Stimulated activated effector memory CD8-positive, alpha-beta T cell treated with anti-CD3 and anti-CD28 coated beads, Interleukin-12 subunit alpha, Interleukin-12 subunit beta, amount 100 ng/mL, for 72 hours (primary cell): ENCODE results near the gene TBX10.

ENCODE experiments used
- ATAC-seq: fragments of 150-1000 bp; cut with Tn5 transposase; 2 replicates; pipeline ENCODE4 v1.10.0; 2021
- DNase-seq, 2 donors: peaks; one replicate each; pipeline ENCODE4 v3.0.0; 2021 to 2022; ENCODE audit warnings: low spot score in 2 of 2
- H3K27ac Mint-ChIP-seq: one replicate; pipeline ENCODE4 v1.8.0; 2022; ENCODE audit warnings: mild to moderate bottlenecking, mixed read lengths
- H3K36me3 Mint-ChIP-seq: one replicate; pipeline ENCODE4 v1.8.0; 2022; ENCODE audit warnings: mild to moderate bottlenecking, mixed read lengths
- H3K4me1 Mint-ChIP-seq: one replicate; pipeline ENCODE4 v1.8.0; 2022; ENCODE audit warnings: mixed read lengths
- H3K4me3 Mint-ChIP-seq: one replicate; pipeline ENCODE4 v1.8.0; 2022; ENCODE audit warnings: mild to moderate bottlenecking, mixed read lengths
- H3K9me3 Mint-ChIP-seq: one replicate; pipeline ENCODE4 v1.8.0; 2022; ENCODE audit warnings: mixed read lengths

The TBX10 gene

GRCh38 chr11:67654225-67654624, 14.7 kb upstream of the TBX10 start:
- Mint-ChIP-seq H3K4me3 (no peak overlapping the region), H3K27ac (no peak overlapping the region), H3K4me1 (peaks cover 32% of the 10 kb centered on the region), H3K9me3 (no peaks in the 10 kb centered on the region), H3K36me3 (no peaks in the 10 kb centered on the region)
- DNase-seq (no peak), ATAC-seq (no peak)

DNA sequence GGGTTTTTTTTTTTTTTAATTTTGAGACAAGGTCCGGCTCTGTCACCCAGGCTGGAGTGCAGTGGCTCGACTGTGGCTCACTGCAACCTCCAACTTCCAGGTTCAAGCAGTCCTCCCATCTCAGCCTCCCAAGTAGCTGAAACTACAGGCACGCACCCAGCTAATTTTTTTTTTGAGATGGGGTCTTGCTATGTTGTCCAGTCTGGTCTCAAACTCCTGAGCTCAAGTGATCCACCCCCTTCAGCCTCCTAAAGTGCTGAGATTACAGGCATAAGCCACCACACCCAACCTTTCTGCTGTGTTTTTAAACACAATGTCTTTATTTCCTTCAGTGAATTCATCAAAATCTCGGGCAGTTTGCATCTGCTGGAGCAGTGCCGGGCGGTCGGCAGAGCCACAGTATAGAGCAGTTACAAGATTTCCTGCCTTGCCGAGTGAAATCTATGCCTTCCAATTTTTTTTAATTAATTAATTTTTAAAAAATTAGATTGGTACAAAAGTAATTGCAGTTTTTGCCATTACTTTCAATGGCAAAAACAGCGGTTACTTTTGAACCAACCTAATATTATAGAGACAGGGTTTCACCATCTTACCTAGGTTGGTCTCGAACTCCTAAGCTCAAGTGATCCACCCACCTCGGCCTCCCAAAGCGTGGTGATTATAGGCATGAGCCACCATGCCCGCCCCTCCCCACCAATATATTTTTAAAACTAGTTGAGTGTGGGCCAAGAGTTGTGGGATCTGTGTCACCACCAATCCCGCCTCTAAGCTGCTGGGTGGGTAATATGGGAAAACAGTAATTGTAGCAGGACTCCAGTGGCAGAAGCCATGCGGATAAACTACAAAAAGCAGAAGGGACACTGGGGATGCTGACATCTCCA, 13.6 kb upstream of the TBX10 start:
- DNase-seq (no peak), ATAC-seq (no peak)
- no peak overlapping the region for H3K4me3 Mint-ChIP-seq
- no peaks in the 10 kb centered on the region for H3K36me3 Mint-ChIP-seq
- H3K27ac Mint-ChIP-seq: no peak overlapping the region
- H3K9me3 Mint-ChIP-seq: no peaks in the 10 kb centered on the region
- peaks cover 31% of the 10 kb centered on the region for H3K4me1 Mint-ChIP-seq

DNA sequence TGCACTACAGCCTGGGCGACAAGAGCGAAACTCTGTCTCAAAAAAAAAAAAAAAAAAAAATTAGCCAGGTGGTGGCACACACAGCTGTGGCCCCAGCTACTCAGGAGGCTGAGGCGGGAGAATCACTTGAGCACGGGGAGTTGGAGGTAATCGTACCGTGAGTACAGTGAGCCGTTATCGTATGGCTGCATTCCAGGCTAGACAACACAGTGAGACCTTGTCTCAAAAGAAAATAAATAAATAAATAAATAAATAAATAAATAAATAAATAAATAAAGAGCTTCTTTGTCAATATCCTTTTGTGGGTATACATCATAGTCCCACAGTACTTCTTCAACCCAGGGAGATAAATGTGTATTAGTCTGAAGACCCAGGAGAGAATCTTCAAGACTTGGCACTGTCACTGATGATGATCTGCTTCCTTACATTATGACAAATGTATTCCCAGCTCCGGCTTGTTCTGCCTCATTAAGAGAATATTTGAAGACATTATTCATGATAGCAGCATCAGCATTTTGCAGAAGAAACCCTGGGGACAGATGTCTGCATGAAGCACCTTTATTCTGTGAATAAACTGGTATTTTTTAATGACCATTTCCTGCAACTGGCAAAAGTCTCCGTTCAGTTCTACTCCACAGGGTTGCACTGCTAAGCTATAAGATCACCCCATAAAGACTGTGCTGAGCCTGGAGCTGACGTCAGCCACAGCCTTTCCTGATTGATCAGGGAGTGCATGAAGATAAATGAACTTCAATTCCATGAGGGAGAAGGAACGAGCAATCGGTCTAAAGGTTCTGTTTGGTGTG, 12.6 kb upstream of the TBX10 start:
- H3K27ac Mint-ChIP-seq: peak overlapping the region; percentile 94

GRCh38 chr11:67649634-67650510, 10.3 kb upstream of the TBX10 start:
- Mint-ChIP-seq H3K4me3 (peak overlapping the region; percentile 82), H3K27ac (peak overlapping the region; percentile 94), H3K9me3 (no peaks in the 10 kb centered on the region), H3K4me1 (peaks cover 46% of the 10 kb centered on the region), H3K36me3 (peaks cover 7% of the 10 kb centered on the region)
- peak; percentile 14 for ATAC-seq
- DNase-seq: peak in 1 of 2 donors; percentile 59

More for the DNA sequence above, 12.6 kb upstream of the TBX10 start:
- no peaks in the 10 kb centered on the region for H3K9me3 Mint-ChIP-seq
- peaks cover 39% of the 10 kb centered on the region for H3K4me1 Mint-ChIP-seq
- H3K36me3 Mint-ChIP-seq: no peaks in the 10 kb centered on the region
- ATAC-seq (no peak), DNase-seq (no peak)
- no peak overlapping the region for H3K4me3 Mint-ChIP-seq

- Mint-ChIP-seq H3K36me3 (peaks cover 7% of the 10 kb centered on the region), H3K4me1 (peaks cover 46% of the 10 kb centered on the region), H3K4me3 (no peak overlapping the region), H3K9me3 (no peaks in the 10 kb centered on the region), H3K27ac (peak overlapping the region; percentile 29)
- no peak for DNase-seq
- ATAC-seq: no peak
Observed at GRCh38 chr11:67648796-67649613, 9.4 kb upstream of the TBX10 start.

- H3K4me1 Mint-ChIP-seq: peaks cover 46% of the 10 kb centered on the region
- DNase-seq (no peak), ATAC-seq (peak; percentile 80)
- H3K4me3 Mint-ChIP-seq: no peak overlapping the region
- H3K27ac Mint-ChIP-seq: peak overlapping the region; percentile 29
- peaks cover 7% of the 10 kb centered on the region for H3K36me3 Mint-ChIP-seq
- H3K9me3 Mint-ChIP-seq: no peaks in the 10 kb centered on the region
Observed at GRCh38 chr11:67648140-67648795, 8.7 kb upstream of the TBX10 start.

GRCh38 chr11:67647471-67647870, 7.9 kb upstream of the TBX10 start:
- peaks cover 7% of the 10 kb centered on the region for H3K36me3 Mint-ChIP-seq
- H3K4me1 Mint-ChIP-seq: peaks cover 46% of the 10 kb centered on the region
- DNase-seq (no peak), ATAC-seq (no peak)
- H3K27ac Mint-ChIP-seq: no peak overlapping the region
- H3K4me3 Mint-ChIP-seq: no peak overlapping the region
- no peaks in the 10 kb centered on the region for H3K9me3 Mint-ChIP-seq

- H3K27ac Mint-ChIP-seq: peak overlapping the region; percentile 79
- H3K4me1 Mint-ChIP-seq: peaks cover 46% of the 10 kb centered on the region
- no peaks in the 10 kb centered on the region for H3K9me3 Mint-ChIP-seq
- ATAC-seq: peak; percentile 67
- H3K4me3 Mint-ChIP-seq: peak overlapping the region; percentile 48
- DNase-seq: peak; percentile 32 to 67
- H3K36me3 Mint-ChIP-seq: peaks cover 7% of the 10 kb centered on the region
Observed at GRCh38 chr11:67646535-67647336, 7.2 kb upstream of the TBX10 start.

GRCh38 chr11:67645521-67646461, 6.2 kb upstream of the TBX10 start:
- peak overlapping the region; percentile 48 for H3K4me3 Mint-ChIP-seq
- H3K4me1 Mint-ChIP-seq: peaks cover 45% of the 10 kb centered on the region
- H3K27ac Mint-ChIP-seq: peak overlapping the region; percentile 79
- DNase-seq (no peak), ATAC-seq (no peak)
- no peaks in the 10 kb centered on the region for H3K9me3 Mint-ChIP-seq
- H3K36me3 Mint-ChIP-seq: peaks cover 7% of the 10 kb centered on the region

GRCh38 chr11:67644472-67645418, 5.2 kb upstream of the TBX10 start:
- Mint-ChIP-seq H3K4me1 (peaks cover 34% of the 10 kb centered on the region), H3K9me3 (no peaks in the 10 kb centered on the region), H3K4me3 (no peak overlapping the region), H3K36me3 (peaks cover 7% of the 10 kb centered on the region), H3K27ac (no peak overlapping the region)
- ATAC-seq (no peak), DNase-seq (no peak)

DNA sequence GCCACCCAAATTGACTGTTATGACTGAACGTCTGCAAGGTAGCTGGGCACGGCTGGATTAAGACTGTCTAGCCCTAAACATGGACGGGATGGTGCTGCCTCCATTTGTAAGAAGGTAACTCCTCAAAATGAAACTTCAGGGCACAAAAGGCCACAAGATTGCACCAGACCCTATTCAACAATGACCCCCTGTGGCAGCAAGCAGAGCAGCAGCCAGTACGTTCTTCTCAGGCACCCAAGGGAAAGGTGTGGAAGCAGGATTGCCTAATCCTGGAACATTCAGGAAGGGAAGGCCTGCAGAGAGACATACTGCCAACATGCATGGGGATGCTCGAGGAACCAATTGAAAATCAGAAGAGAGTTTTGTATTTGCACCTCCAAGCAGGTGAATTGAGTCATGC, 4.5 kb upstream of the TBX10 start:
- peaks cover 7% of the 10 kb centered on the region for H3K36me3 Mint-ChIP-seq
- DNase-seq (no peak), ATAC-seq (no peak)
- H3K4me1 Mint-ChIP-seq: peaks cover 27% of the 10 kb centered on the region
- no peak overlapping the region for H3K4me3 Mint-ChIP-seq
- H3K27ac Mint-ChIP-seq: no peak overlapping the region
- H3K9me3 Mint-ChIP-seq: no peaks in the 10 kb centered on the region
